GM21390 (cell line): ENCODE data around the gene PSAPL1.

Experiments used
- ATAC-seq: cut with Tn5 transposase; IDR thresholded peaks from one replicate; pipeline ENCODE4 v1.9.1; 2021; ENCODE audit not compliant: unreplicated experiment

The PSAPL1 gene

DNA sequence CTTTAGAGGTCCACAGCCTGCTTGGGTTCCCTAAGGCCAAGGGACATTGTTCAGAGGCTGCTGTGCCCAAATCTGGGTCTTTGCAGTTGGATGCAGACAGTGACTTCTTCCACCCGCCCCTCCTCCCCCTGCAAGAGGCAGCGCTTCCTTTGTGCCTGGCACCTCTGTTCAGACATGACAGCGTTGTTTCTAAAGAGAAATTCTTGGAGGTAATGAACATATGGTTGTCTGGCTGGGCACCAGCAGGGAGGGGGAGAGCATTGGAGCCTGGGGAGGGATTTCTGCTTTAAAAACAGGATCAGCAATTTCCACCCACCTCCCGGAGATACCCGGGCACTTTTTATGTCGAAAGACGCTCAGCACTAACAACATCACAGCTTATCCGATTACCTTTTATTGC, 51.5 kb downstream of the PSAPL1 start:
- no peak for ATAC-seq

DNA sequence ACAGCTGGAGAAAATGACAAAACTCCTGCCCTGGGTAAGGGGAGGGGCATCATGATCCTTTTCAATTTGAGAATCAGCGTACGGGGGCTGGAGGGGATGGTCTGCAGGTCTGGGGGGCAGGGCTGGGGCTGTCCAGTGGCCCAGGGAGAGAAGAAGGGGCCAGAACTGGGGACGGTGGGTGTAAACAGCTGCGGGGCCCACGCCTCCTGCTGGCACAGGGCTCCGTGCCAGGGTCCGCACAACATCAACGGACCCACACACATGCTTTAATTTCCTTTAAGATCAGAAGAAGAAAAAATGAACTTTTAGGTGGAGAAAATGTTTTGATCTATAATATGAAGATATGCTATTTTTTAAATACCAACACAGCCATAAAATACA, 52.1 kb downstream of the PSAPL1 start:
- ATAC-seq, result no peak

DNA sequence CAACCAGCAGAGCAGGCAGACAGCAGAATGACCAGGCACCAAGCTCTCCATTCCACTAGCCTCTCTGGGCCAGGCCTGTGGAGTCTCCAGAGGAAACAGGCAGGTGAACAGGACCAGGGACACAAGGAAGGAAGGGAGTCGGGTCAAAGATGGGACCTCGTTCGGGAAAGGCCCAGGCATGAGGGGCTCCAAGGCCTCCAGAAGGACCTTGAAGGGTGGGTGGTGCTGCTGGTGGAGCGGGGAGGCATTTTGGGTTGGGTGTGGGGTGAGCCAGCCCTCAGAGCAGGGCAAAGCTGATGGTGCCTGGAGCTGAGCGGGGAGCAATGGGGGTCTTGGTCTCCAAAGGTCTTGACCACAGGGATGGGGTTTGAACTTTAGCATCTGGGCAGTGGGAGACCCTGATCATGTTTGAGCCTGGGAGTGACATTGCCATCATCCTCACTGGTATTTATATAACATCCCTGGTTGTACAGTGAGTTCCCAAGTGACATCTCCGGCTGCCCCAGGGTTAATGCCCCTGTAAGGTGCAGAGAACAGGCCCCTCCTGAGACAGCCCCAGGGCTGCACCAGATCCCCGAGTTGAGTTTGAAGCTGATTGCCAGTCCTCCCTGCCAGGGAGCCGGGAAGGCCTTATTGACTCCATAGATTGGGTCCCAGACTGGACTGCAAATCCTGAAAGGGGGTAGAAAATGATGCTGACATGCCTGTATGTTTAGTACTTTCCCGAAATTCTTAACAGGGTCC, 52.7 kb downstream of the PSAPL1 start:
- ATAC-seq, result no peak

DNA sequence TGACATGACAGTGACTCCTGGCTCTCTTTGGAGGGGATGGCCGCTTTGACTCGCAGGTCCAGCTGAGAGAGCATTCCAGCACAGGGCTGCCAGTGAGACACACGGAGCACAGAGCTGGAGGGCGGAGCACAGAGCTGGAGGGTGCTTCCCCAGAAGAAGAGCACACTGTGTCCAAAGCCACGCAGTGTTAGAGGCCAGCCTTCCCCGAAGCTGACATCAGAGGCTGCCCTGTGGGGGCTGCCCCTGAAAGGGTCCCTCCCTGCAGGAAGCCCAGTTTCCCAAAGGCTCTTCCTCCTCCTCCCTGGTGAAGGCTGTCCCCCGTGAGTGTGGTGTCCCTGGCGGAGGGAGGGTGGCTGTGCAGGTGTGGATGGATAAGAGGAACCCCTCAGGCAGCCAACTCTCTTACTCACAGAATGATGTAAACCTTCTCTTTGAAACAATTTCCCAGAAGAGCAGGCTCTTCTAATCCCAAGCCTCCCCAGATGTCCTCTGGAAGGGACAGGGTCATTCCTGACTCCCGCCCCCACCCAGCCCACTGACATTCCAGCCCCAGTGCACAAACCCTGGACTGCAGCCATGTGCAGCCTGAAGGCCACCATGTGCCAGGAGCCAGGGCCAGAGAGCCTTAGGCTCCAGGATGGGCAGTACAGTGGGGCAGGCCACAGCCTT, 53.4 kb downstream of the PSAPL1 start:
- ATAC-seq, result no peak
